Esophagus (tissue), 2 donors: ENCODE results near the gene CSNK2A3. TPM values are rescaled to one million over a fixed set of nuclear protein-coding genes. Genes with fewer than 3 reads are reported as not detected.
"Not testable (repeated sequence)": the region's sequence is repeated elsewhere in the genome, so short reads cannot be mapped to it uniquely, and the experiment has no call there.

Experiments
- H3K27ac ChIP-seq, 2 donors: one replicate each; pipeline ENCODE4 v1.5.1; 2013; ENCODE audit warnings: low read depth in 2 of 2, mild to moderate bottlenecking in 2 of 2, inconsistent platforms in 1 of 2, low read length in 1 of 2, moderate library complexity in 1 of 2
- H3K27me3 ChIP-seq, 2 donors: one replicate each; pipeline ENCODE4 v1.6.1; 2013; ENCODE audit warnings: low read length in 2 of 2, control low read depth in 1 of 2, mild to moderate bottlenecking in 1 of 2; ENCODE audit not compliant: insufficient read depth in 2 of 2, control insufficient read depth in 1 of 2
- H3K36me3 ChIP-seq, 2 donors: one replicate each; pipeline ENCODE4 v1.6.1; 2013; ENCODE audit warnings: low read length in 1 of 2; ENCODE audit not compliant: control insufficient read depth in 2 of 2, insufficient read depth in 2 of 2
- H3K4me1 ChIP-seq, 2 donors: one replicate each; pipeline ENCODE4 v1.6.1; 2013; ENCODE audit warnings: low read length in 1 of 2; ENCODE audit not compliant: control insufficient read depth in 2 of 2, insufficient read depth in 2 of 2
- H3K4me3 ChIP-seq, 2 donors: one replicate each; pipeline ENCODE4 v1.5.1; 2013; ENCODE audit warnings: low read length in 2 of 2, mild to moderate bottlenecking in 2 of 2, low read depth in 1 of 2, moderate library complexity in 1 of 2
- H3K9me3 ChIP-seq, 2 donors: one replicate each; pipeline ENCODE4 v1.6.1; 2013; ENCODE audit warnings: mild to moderate bottlenecking in 2 of 2, low read depth in 1 of 2, low read length in 1 of 2, moderate library complexity in 1 of 2; ENCODE audit not compliant: control insufficient read depth in 2 of 2, insufficient read depth in 1 of 2
- WGBS, 2 donors: extraction: QIAGEN DNeasy Blood & Tissue Kit; methylation state at CpG; one replicate each; pipeline ENCODE4 v1.1.7; 2013; 5-methylcytosine and 5-hydroxymethylcytosine counted together
- polyA plus RNA-seq, 2 donors: library from polyadenylated mRNA; stranded (reverse); fragments of 200-250 nt; gene quantifications; one replicate each; pipeline ENCODE4 v1.2.3, GENCODE V29; 2013
- donor health status: healthy with polysubstance abuse.
- donor health status: Bipolar disorder and iron deficiency.

Gene CSNK2A3
- under 1 TPM; 0.14 to 0.54 TPM for polyA plus RNA-seq

GRCh38 chr11:11352878-11353277 is at the start of gene CSNK2A3:
Gene CSNK2A3 (minus strand): TSS chr11:11353250. CDS start chr11:11353119, 131 bp downstream.
- H3K9me3 ChIP-seq, H3K4me1 ChIP-seq, H3K27ac ChIP-seq, H3K27me3 ChIP-seq, H3K4me3 ChIP-seq, H3K36me3 ChIP-seq: not testable (repeated sequence)
- WGBS, 2 donors: 61 to 77% methylated on average over 11 of the region's 11 CpGs

- no peak overlapping the region for H3K4me3 ChIP-seq
- 53 to 54% methylated on average over 3 of the region's 3 CpGs for WGBS, 2 donors
- H3K36me3 ChIP-seq: no peaks in the 10 kb centered on the region
Measured at GRCh38 chr11:11401960-11402535, 49.0 kb upstream of the CSNK2A3 start.

GRCh38 chr11:11400635-11401232 is 47.7 kb upstream of the CSNK2A3 start:
- Histone ChIP-seq H3K9me3 (no peaks in the 10 kb centered on the region), H3K4me3 (no peak overlapping the region), H3K27ac (no peak overlapping the region), H3K27me3 (no peaks in the 10 kb centered on the region), H3K36me3 (no peaks in the 10 kb centered on the region), H3K4me1 (peaks cover 0 to 2% of the 10 kb centered on the region in 2 donors)
- 86 to 93% methylated on average over 9 of the region's 9 CpGs for WGBS, 2 donors

More at GRCh38 chr11:11401960-11402535, 49.0 kb upstream of the CSNK2A3 start:
- peaks cover 0 to 2% of the 10 kb centered on the region in 2 donors for H3K4me1 ChIP-seq
- H3K27me3 ChIP-seq: no peaks in the 10 kb centered on the region
- no peaks in the 10 kb centered on the region for H3K9me3 ChIP-seq
- no peak overlapping the region for H3K27ac ChIP-seq

- peaks cover 0 to 2% of the 10 kb centered on the region in 2 donors for H3K4me1 ChIP-seq
- no peaks in the 10 kb centered on the region for H3K36me3 ChIP-seq
- no peak overlapping the region for H3K4me3 ChIP-seq
- no peak overlapping the region for H3K27ac ChIP-seq
- WGBS, 2 donors: 65 to 81% methylated on average over 3 of the region's 3 CpGs
- H3K27me3 ChIP-seq: no peaks in the 10 kb centered on the region
- H3K9me3 ChIP-seq: no peaks in the 10 kb centered on the region
Measured at GRCh38 chr11:11400121-11400520, 47.1 kb upstream of the CSNK2A3 start.

GRCh38 chr11:11397781-11398180 is 44.7 kb upstream of the CSNK2A3 start:
- H3K27ac ChIP-seq: no peak overlapping the region
- no peaks in the 10 kb centered on the region for H3K4me1 ChIP-seq
- no peaks in the 10 kb centered on the region for H3K9me3 ChIP-seq
- no peaks in the 10 kb centered on the region for H3K36me3 ChIP-seq
- 96% methylated on average over 3 of the region's 3 CpGs for WGBS, 2 donors
- no peak overlapping the region for H3K4me3 ChIP-seq
- no peaks in the 10 kb centered on the region for H3K27me3 ChIP-seq

GRCh38 chr11:11397036-11397415 is 44.0 kb upstream of the CSNK2A3 start:
- H3K27me3 ChIP-seq: no peaks in the 10 kb centered on the region
- WGBS, 2 donors: 73 to 80% methylated on average over 2 of the region's 2 CpGs
- H3K9me3 ChIP-seq: no peaks in the 10 kb centered on the region
- no peaks in the 10 kb centered on the region for H3K4me1 ChIP-seq
- no peak overlapping the region for H3K4me3 ChIP-seq
- no peaks in the 10 kb centered on the region for H3K36me3 ChIP-seq
- H3K27ac ChIP-seq: no peak overlapping the region

- no peaks in the 10 kb centered on the region for H3K36me3 ChIP-seq
- no peaks in the 10 kb centered on the region for H3K27me3 ChIP-seq
- H3K27ac ChIP-seq: peak overlapping the region in 1 of 2 donors; percentile 44
- H3K4me1 ChIP-seq: no peaks in the 10 kb centered on the region
- no peaks in the 10 kb centered on the region for H3K9me3 ChIP-seq
- no peak overlapping the region for H3K4me3 ChIP-seq
- 43 to 49% methylated on average over 11 of the region's 11 CpGs for WGBS, 2 donors
Measured at GRCh38 chr11:11396301-11397035, 43.4 kb upstream of the CSNK2A3 start.

- no peaks in the 10 kb centered on the region for H3K4me1 ChIP-seq
- no peaks in the 10 kb centered on the region for H3K9me3 ChIP-seq
- no peaks in the 10 kb centered on the region for H3K36me3 ChIP-seq
- H3K4me3 ChIP-seq: no peak overlapping the region
- 81 to 82% methylated on average over 2 of the region's 2 CpGs for WGBS, 2 donors
- no peak overlapping the region for H3K27ac ChIP-seq
- H3K27me3 ChIP-seq: no peaks in the 10 kb centered on the region
Measured at GRCh38 chr11:11395126-11395525, 42.1 kb upstream of the CSNK2A3 start.

- no peaks in the 10 kb centered on the region for H3K4me1 ChIP-seq
- H3K9me3 ChIP-seq: no peaks in the 10 kb centered on the region
- H3K36me3 ChIP-seq: no peaks in the 10 kb centered on the region
- H3K4me3 ChIP-seq: no peak overlapping the region
- H3K27me3 ChIP-seq: no peaks in the 10 kb centered on the region
- H3K27ac ChIP-seq: no peak overlapping the region
Measured at GRCh38 chr11:11394241-11394640, 41.2 kb upstream of the CSNK2A3 start.
